Measurements from ENCODE around the gene PSMD14. TPM values are rescaled to one million over a fixed set of nuclear protein-coding genes. Genes with fewer than 3 reads are reported as not detected.

Gene PSMD14
- total RNA-seq, 1 experiment from 2014 or later = 205 TPM

GRCh38 chr2:161352719-161353118 lies 44.5 kb downstream of the PSMD14 start:
- Histone ChIP-seq H3K27ac (ENCODE audit: low read depth, low read length, poor library complexity, severe bottlenecking) (peak overlapping the region; percentile 20), H3K4me1 (ENCODE audit: insufficient read depth, low read length, poor library complexity, severe bottlenecking) (peaks cover 40% of the 10 kb centered on the region), H3K4me3 (ENCODE audit: low read depth, low read length, poor library complexity, severe bottlenecking) (no peak overlapping the region), H3K36me3 (ENCODE audit: insufficient read depth, low read length, poor library complexity, severe bottlenecking) (no peaks in the 10 kb centered on the region), H3K27me3 (replicated peaks; ENCODE audit: insufficient read depth, low read depth, low read length, poor library complexity) (no peaks in the 10 kb centered on the region), H3K9me3 (ENCODE audit: low read depth, low read length, poor library complexity, severe bottlenecking) (no peaks in the 10 kb centered on the region)
- BruUV-seq (replicated peaks) = no TSS peak
- CTCF ChIA-PET = no interaction called here
- DNase-seq (ENCODE audit: low spot score) = no peak
- intact Hi-C loops (cut with micrococcal nuclease; ENCODE audit: unreplicated experiment) = no loop called here
- POLR2A ChIA-PET (ENCODE audit: low non-redundant PET) = no interaction called here
- TF ChIP-seq EZH2 (IDR thresholded peaks at IDR 0.05; ENCODE audit: borderline replicate concordance, low read depth, low read length, poor library complexity, severe bottlenecking) (no peak), CTCF (conservative IDR thresholded peaks at IDR 0.05; ENCODE audit: low read depth, low read length) (no peak)

GRCh38 chr2:161353543-161353942 lies 45.3 kb downstream of the PSMD14 start:
- CTCF ChIA-PET = no interaction called here
- H3K36me3 ChIP-seq (ENCODE audit: insufficient read depth, low read length, poor library complexity, severe bottlenecking) = no peaks in the 10 kb centered on the region
- peaks cover 31% of the 10 kb centered on the region for H3K4me1 ChIP-seq (ENCODE audit: insufficient read depth, low read length, poor library complexity, severe bottlenecking)
- peak overlapping the region; percentile 11 for H3K27ac ChIP-seq (ENCODE audit: low read depth, low read length, poor library complexity, severe bottlenecking)
- H3K9me3 ChIP-seq (ENCODE audit: low read depth, low read length, poor library complexity, severe bottlenecking) = no peaks in the 10 kb centered on the region
- TF ChIP-seq CTCF (conservative IDR thresholded peaks at IDR 0.05; ENCODE audit: low read depth, low read length) (no peak), EZH2 (IDR thresholded peaks at IDR 0.05; ENCODE audit: borderline replicate concordance, low read depth, low read length, poor library complexity, severe bottlenecking) (no peak)
- BruUV-seq (replicated peaks) = no TSS peak
- no peak for DNase-seq (ENCODE audit: low spot score)
- intact Hi-C loops (cut with micrococcal nuclease; ENCODE audit: unreplicated experiment) = no loop called here
- H3K27me3 ChIP-seq (replicated peaks; ENCODE audit: insufficient read depth, low read depth, low read length, poor library complexity) = no peaks in the 10 kb centered on the region
- H3K4me3 ChIP-seq (ENCODE audit: low read depth, low read length, poor library complexity, severe bottlenecking) = no peak overlapping the region
- POLR2A ChIA-PET (ENCODE audit: low non-redundant PET) = no interaction called here

- no peaks in the 10 kb centered on the region for H3K27me3 ChIP-seq (replicated peaks; ENCODE audit: insufficient read depth, low read depth, low read length, poor library complexity)
- intact Hi-C loops (cut with micrococcal nuclease; ENCODE audit: unreplicated experiment) = no loop called here
- POLR2A ChIA-PET (ENCODE audit: low non-redundant PET) = no interaction called here
- no TSS peak for BruUV-seq (replicated peaks)
- no peak for TF ChIP-seq EZH2 (IDR thresholded peaks at IDR 0.05; ENCODE audit: borderline replicate concordance, low read depth, low read length, poor library complexity, severe bottlenecking)
- no peak for TF ChIP-seq CTCF (conservative IDR thresholded peaks at IDR 0.05; ENCODE audit: low read depth, low read length)
- no peak for DNase-seq (ENCODE audit: low spot score)
- H3K36me3 ChIP-seq (ENCODE audit: insufficient read depth, low read length, poor library complexity, severe bottlenecking) = no peaks in the 10 kb centered on the region
- H3K27ac ChIP-seq (ENCODE audit: low read depth, low read length, poor library complexity, severe bottlenecking) = no peak overlapping the region
- CTCF ChIA-PET = no interaction called here
- H3K9me3 ChIP-seq (ENCODE audit: low read depth, low read length, poor library complexity, severe bottlenecking) = no peaks in the 10 kb centered on the region
- H3K4me3 ChIP-seq (ENCODE audit: low read depth, low read length, poor library complexity, severe bottlenecking) = no peak overlapping the region
- peaks cover 31% of the 10 kb centered on the region for H3K4me1 ChIP-seq (ENCODE audit: insufficient read depth, low read length, poor library complexity, severe bottlenecking)
These were observed 45.9 kb downstream of the PSMD14 start for GRCh38 chr2:161354106-161354505.
